GM21381 (cell line): ENCODE measurements around the gene SNX15.

Source experiments
- ATAC-seq: cut with Tn5 transposase; IDR thresholded peaks from one replicate; pipeline ENCODE4 v1.9.1; 2021; ENCODE audit warnings: mild to moderate bottlenecking, moderate library complexity; ENCODE audit not compliant: unreplicated experiment

The SNX15 gene

GRCh38 chr11:65055538-65055937 lies 28.3 kb downstream of the SNX15 start:
- no peak for ATAC-seq

- no peak for ATAC-seq
These were observed 29.8 kb downstream of the SNX15 start for GRCh38 chr11:65056999-65057398.

GRCh38 chr11:65057526-65057925 lies 30.3 kb downstream of the SNX15 start:
- no peak for ATAC-seq

GRCh38 chr11:65058012-65058411 lies 30.8 kb downstream of the SNX15 start:
- ATAC-seq: no peak

GRCh38 chr11:65058419-65059054 lies 31.3 kb downstream of the SNX15 start, which contains the start of gene NAALADL1:
TSS of gene NAALADL1 (minus strand) at chr11:65058553. CDS start at chr11:65058521, 32 bp downstream.
- no peak for ATAC-seq

GRCh38 chr11:65059523-65059922 lies 32.3 kb downstream of the SNX15 start:
- ATAC-seq: no peak

GRCh38 chr11:65059959-65060824 lies 33.0 kb downstream of the SNX15 start:
- ATAC-seq: no peak

- no peak for ATAC-seq
These were observed 33.7 kb downstream of the SNX15 start for GRCh38 chr11:65060913-65061408.

- ATAC-seq: no peak
These were observed 36.3 kb downstream of the SNX15 start for GRCh38 chr11:65063532-65063931.

GRCh38 chr11:65064847-65065240 lies 37.6 kb downstream of the SNX15 start:
- ATAC-seq: no peak

GRCh38 chr11:65065851-65066250 lies 38.6 kb downstream of the SNX15 start:
- ATAC-seq: no peak

GRCh38 chr11:65066315-65066714 lies 39.1 kb downstream of the SNX15 start:
- no peak for ATAC-seq

- no peak for ATAC-seq
These were observed 39.6 kb downstream of the SNX15 start for GRCh38 chr11:65066805-65067291.

- ATAC-seq: no peak
These were observed 40.2 kb downstream of the SNX15 start for GRCh38 chr11:65067446-65067845.

GRCh38 chr11:65069217-65069616 lies 42.0 kb downstream of the SNX15 start:
- ATAC-seq: no peak

GRCh38 chr11:65071907-65072630 lies 44.8 kb downstream of the SNX15 start:
- no peak for ATAC-seq

- no peak for ATAC-seq
These were observed 45.4 kb downstream of the SNX15 start for GRCh38 chr11:65072631-65072966.

GRCh38 chr11:65077451-65077850 lies 50.2 kb downstream of the SNX15 start:
- no peak for ATAC-seq

- ATAC-seq: no peak
These were observed 50.9 kb downstream of the SNX15 start for GRCh38 chr11:65078151-65078550.

GRCh38 chr11:65078786-65079342 lies 51.6 kb downstream of the SNX15 start:
- no peak for ATAC-seq
